NCI-H1048 (cell line): ENCODE results near the gene TBC1D2B.
A peak's percentile ranks its signal among the peaks of the same experiment; 100 is the strongest.

Experiments used
- DNase-seq: peaks from one replicate; lab custom pipeline; 2025; lab: John Stamatoyannopoulos, UW

The TBC1D2B gene

DNA sequence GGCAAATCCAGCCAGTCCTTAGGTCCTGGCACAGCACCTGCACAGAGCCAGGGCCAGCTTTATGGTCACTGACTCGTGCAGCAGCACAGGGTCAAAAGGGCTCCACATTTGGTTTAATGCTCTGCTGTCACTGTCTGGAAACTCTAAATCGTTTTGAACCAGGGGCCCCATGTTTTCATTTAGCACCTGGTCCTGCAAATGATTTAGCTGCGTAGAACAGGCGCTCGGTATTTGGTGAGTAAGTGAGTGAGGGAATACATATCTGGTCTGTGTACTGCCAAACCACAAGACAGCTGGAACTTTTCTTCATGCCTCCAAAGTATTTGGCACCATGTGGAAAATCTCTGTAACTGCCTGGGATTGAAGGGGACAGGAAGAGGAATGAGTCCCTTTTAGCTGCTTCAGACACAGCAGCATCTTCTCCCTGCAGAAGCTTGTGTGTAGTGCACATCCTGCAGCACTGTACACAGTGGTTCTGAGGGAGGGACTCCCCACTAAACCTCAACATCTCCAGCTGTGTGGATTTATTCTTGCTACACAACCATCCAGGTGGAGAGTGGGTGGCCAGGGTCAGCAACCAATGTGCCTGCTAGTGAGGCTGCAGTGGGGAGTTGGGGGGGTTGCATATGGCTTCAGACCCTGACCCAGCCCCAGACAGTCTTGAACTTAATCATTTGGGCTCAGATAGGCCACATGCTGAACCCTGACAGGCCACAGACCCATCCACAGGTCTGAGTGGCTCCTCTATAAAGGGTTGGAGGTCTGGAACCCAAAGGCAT lies 15.9 kb upstream of the TBC1D2B start:
- no peak for DNase-seq

GRCh38 chr15:78092261-78093041 lies 14.9 kb upstream of the TBC1D2B start, which contains the start of gene SH2D7:
Gene SH2D7, plus strand, starts transcription at chr15:78092561. Its CDS starts 24 bp downstream, at chr15:78092585.
- DNase-seq: no peak

DNA sequence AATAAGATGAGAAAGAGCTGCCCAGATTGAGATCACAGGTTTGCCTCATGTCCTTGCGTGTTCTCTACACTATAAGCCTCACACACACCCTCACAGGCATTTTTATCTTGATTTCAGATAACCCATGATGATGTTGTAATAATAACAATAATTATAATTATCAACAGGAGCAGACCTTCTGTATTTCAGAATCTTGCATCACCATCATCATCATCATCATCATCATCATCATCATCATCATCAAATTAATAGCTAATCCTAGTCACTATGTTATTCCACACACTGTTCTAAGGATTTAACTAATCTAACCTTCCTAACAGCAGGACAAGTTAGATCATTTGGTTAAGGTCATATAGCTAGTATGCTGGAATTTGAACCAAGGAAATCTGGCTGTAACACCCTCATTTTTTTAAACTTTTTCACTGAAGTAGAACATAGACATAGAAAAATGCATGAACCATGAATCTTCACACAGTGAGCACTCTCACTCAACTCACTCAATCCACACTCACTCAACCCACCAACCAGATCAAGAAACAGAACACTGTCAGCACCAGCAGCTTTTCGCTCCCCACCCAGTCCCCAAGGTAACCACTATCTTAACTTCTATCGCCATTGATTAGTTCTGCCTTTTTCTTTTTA lies 13.0 kb upstream of the TBC1D2B start:
- no peak for DNase-seq

DNA sequence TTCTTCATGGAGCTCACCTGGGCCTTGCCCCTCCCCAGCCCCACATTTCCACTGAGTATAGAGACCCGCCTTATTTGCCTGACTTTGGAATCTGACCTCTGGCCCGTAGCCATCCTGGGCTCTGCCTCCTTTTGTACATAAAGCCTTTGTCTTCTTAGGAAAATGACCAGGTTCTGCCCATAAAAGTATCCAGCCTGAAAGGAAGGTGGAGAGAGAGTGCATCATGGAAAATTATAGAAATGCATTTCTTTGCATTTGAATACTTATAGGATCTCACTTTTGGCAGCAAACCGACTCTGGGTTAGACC lies 11.2 kb upstream of the TBC1D2B start:
- DNase-seq: no peak

GRCh38 chr15:78087951-78088772 lies 10.7 kb upstream of the TBC1D2B start:
- no peak for DNase-seq

GRCh38 chr15:78085928-78086327 lies 8.4 kb upstream of the TBC1D2B start:
- no peak for DNase-seq

DNA sequence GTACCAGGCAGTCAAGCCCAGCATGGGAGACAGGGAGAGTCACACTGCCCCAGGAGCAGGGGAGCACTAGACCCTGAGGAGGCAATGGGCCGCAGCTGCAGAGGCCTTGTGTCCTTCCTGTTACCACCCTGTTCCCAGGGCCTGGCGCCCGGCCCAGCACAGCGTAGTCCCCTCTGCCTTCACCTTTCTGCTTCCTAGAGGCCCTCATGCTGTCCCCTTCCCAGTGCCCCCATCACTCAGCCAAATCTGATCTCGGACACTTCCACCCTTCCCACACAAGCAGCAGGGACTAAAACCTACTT lies 6.9 kb upstream of the TBC1D2B start:
- no peak for DNase-seq

- peak; percentile 75 for DNase-seq
Observed at GRCh38 chr15:78083687-78084448, 6.4 kb upstream of the TBC1D2B start.

DNA sequence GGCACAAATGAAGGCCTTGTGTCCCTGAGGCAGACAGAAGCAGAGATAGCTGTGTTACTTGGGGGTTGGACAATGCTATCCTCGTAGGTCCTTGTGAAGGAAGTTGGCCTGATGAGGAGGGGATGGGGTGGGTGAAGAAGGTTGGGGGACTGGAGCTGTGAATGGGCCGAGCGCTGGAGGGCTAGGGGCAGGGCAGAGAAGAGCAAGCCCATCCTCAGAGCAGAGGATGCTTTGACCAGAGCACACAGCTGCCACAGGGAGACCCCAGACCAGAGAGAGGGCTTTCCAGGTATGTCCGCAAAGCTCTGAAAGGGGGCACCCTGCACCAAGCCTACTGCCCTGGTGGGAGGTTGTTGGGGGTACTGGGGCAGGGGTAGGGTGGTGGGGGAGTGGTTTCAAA lies 5.7 kb upstream of the TBC1D2B start:
- DNase-seq: no peak

- DNase-seq: no peak
Observed at GRCh38 chr15:78082743-78083110, 5.2 kb upstream of the TBC1D2B start.

DNA sequence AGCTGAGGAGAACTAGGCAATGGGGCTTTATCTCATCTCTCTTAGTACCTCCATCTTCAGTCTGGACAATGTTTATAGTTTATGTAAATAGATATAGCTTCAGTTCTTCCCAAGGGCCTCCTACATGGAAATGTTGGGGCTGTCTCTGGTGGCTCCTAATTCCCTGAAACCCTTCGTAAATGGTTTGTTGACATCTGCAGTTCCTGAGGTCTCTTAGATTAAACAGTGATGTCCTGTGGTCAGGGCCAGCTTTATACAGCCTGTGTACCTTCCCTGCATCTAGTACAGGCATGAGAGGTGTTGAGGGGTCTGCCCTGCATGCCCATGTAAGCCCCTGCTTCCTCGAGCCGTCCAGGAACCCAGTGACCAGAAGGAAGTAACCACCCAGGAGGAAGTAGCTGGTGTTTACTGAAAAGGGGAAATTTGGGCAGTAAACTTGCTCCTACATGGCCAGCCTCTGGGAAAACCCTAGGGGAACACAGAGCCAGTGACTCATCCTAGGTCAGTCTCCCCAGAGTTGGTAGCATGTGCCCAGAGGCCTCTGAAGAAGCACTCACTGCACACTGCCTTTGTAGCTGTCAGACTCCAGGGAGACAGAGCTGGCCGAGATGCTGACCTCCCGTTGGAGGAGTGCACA lies 4.7 kb upstream of the TBC1D2B start:
- DNase-seq: no peak

DNA sequence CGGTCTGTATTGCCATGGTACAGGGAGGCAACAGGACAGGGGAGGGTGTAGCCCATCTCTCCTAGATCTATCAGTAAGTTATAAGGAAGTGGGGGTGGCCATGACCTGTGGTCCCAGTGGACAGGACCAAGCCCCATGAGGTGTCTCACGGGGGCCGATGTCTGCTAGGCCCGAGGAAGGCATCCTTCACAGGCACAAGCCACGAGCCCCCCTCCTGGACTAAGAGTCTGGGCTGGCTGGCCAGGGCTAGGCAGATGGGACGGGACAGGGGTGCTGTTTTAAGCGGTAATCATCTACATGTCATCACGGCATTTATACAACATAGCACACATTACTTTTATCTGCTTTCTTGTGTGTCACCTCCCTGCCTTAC lies 2.6 kb upstream of the TBC1D2B start:
- no peak for DNase-seq

DNA sequence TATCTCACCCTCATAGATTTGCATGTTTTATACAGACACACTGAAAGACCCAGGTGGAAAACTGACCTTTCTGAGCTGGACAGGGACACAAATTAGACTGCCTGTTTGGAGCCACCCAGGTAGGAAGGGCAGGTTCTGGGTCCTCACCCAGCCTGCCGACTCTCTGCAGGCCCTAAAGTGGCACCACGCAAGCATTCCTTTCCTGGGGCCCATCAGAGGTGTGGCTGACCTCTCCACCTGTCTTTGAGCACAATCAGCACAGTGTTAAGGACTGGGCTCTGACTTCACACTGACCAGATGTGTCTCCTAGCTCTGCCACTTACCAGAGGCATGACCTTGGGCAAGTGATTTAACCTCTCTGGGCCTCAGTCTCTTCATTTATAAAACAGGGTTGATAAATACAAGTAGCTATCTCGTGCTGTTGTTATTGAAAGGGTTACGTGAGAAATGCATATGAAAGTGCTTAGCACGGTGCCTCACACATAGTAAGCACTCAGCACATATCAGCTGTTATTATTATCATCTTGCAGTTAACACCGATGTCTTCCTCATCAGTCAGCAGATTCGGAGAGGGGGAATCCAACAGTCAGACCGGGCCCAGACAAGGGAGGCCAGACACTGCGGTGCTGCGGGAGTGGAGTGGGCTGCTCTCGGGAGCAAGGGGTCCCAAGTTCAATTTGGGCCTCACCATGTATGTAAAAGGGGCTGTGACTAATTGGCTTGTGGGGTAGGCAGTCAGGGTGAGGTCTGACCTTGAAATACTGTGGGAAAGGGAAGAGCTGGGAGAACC lies 2.0 kb upstream of the TBC1D2B start:
- no peak for DNase-seq

DNA sequence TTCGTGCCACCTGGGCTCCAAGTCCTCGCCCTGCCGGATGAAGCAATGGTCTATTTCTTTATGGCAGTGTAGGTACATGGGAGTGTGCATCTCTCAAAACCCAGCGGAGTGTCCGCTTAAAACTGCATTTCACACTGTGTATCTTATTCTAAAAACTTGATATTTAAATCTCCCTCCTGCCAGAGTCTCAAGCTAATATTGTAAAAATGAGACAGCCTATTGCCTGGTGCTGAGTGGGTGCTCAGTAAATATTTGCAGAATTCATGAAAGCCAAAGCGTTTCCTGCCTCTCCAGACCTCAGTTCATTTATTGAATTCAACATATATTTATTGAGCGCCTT lies 330 bp upstream of the TBC1D2B start:
- no peak for DNase-seq

DNA sequence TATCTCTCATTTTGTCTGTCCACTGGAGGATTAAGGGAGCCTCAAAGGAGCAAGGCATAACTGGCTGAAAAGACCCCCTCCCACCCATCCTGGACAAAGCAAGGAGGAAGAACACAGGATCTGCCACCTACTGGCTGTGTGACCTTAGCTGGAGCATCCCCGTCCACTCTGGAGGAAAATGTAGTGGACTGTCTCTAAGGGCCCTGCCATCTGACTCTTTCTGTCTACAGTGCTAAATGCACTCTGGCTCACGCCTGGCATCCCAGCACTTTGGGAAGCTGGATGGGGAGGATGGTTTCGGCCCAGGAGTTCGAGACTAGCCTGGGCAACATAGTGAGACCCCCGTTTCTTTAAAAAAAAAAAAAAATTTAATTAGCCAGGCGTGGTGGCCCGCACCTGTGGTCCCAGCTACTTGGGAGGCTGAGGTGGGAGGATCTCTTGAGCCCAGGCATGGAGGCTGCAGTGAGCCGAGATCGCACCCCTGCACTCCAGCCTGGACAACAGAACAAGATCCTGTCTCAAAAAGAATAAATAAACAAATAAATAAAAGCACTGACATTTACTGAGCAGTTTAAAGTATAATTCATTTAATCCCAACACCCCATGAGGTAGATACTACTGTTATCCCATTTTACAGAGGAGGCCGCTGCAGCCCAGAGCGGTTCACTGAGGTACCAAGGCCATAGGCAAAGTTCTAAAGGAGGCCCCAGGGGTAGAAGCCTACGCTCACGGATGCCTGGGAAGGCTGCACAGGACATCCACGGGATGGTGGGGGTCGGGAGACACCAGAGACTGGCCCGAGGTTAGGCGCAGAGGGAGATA lies 1.1 kb downstream of the TBC1D2B start:
- DNase-seq: no peak

GRCh38 chr15:78075490-78076230 lies 1.9 kb downstream of the TBC1D2B start:
- no peak for DNase-seq

DNA sequence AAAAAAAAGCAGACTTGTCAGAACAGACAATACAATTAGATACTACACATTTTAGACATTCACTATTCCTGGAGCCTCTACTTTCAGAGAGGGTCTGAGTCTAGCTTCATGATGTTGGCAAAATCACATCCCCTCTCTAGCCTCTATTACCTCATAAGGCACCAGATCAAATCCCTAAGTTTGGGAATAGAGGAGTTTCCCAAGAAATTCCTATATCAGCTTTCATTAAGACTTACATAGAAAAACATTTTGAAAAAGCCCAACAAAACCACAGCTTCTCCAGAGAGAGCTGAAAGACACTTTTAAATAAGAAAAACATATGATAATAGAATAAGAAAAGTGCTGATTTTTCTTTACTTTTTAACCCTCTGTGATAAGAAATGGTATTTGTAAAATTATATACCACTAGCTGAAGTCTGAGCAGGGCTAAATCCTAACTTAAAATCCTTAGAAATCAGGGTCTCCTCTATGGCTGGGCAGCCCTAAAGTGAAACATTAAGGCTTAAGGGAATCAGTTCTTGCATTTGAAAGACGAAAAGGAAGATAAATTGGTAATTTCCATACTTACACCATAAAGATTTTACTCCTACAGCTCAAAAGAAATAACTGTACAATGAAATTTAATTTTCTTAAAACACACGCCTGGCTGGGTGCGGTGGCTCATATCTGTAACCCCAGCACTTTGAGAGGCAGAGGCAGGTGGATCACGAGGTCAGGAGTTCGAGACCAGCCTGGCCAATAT lies 4.3 kb downstream of the TBC1D2B start:
- no peak for DNase-seq
